Measurements from ENCODE around the gene TPBG. TPM values are rescaled to one million over a fixed set of nuclear protein-coding genes. Genes with fewer than 3 reads are reported as not detected.

TPBG gene
- 42.5 and 44.6 TPM in 2 replicates for total RNA-seq (2021)
- percentile 83 among the genes with signal in this experiment for Bru-seq, nascent RNA
- BruChase-seq, experiment 1, labeled RNA remaining after a 2-hour chase = percentile 93 among the genes with signal in this experiment
- BruChase-seq, experiment 2, labeled RNA remaining after a 6-hour chase = percentile 96 among the genes with signal in this experiment
- long read RNA-seq, full-length matches to known transcripts = 217 of 264 reads
- long read RNA-seq, partial matches to known transcripts = 0 of 264 reads
- long read RNA-seq, other reads (novel, unspliced or antisense) = 47 of 264 reads

GRCh38 chr6:82363428-82364086 lies at the start of gene TPBG:
TSS of gene TPBG (plus strand) at chr6:82363817. CDS start at chr6:82364962, 1,145 bp downstream.
- TF ChIP-seq, protein P1, sequence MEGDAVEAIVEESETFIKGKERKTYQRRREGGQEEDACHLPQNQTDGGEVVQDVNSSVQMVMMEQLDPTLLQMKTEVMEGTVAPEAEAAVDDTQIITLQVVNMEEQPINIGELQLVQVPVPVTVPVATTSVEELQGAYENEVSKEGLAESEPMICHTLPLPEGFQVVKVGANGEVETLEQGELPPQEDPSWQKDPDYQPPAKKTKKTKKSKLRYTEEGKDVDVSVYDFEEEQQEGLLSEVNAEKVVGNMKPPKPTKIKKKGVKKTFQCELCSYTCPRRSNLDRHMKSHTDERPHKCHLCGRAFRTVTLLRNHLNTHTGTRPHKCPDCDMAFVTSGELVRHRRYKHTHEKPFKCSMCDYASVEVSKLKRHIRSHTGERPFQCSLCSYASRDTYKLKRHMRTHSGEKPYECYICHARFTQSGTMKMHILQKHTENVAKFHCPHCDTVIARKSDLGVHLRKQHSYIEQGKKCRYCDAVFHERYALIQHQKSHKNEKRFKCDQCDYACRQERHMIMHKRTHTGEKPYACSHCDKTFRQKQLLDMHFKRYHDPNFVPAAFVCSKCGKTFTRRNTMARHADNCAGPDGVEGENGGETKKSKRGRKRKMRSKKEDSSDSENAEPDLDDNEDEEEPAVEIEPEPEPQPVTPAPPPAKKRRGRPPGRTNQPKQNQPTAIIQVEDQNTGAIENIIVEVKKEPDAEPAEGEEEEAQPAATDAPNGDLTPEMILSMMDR (conservative IDR thresholded peaks at IDR 0.05) = peak; percentile 51
- TF ChIP-seq EZH2 (IDR thresholded peaks at IDR 0.05; ENCODE audit: low read depth) = no peak
- Histone ChIP-seq H3F3A (ENCODE audit: insufficient read depth, low read depth) (no peaks in the 10 kb centered on the region; the same call in 1 of the 2 replicates), H3K9me3 (ENCODE audit: insufficient read depth, low read depth) (no peaks in the 10 kb centered on the region), H3K4me2 (peak within 1 kb of the TSS; percentile 89), H3K9me2 (ENCODE audit: insufficient read depth) (no peaks in the 10 kb centered on the region; the same call in 1 of the 2 replicates), H3K27ac (peak within 1 kb of the TSS; percentile 79), H3K36me3 (ENCODE audit: low read depth) (peaks cover 10% of the 10 kb centered on the region; the same call in 1 of the 2 replicates), H3K79me2 (ENCODE audit: low read depth) (peaks cover 36% of the 10 kb centered on the region), H3K27me3 (ENCODE audit: insufficient read depth, low read depth) (no peaks in the 10 kb centered on the region), H4K20me1 (ENCODE audit: insufficient read depth) (no peaks in the 10 kb centered on the region), H3K4me1 (replicated peaks; ENCODE audit: insufficient read depth) (peaks cover 28% of the 10 kb centered on the region), H3K4me3 (peak within 1 kb of the TSS; percentile 87), H2AFZ (peak within 1 kb of the TSS; percentile 89)
- no TSS peak for BruUV-seq (replicated peaks)
- DNase-seq = peak; percentile 46 to 71
- ChIA-PET POLR2A (ENCODE audit: unreplicated experiment) (interaction anchor here (0.5 to 1.5 kb wide), 5 partner anchors 56 to 704 kb away, joined by 4 to 46 read pairs (median 5); partner anchors contain the start of gene DOP1A), CTCF (interaction anchor here (0.6 to 0.7 kb wide), 3 partner anchors 113 to 174 kb away, joined by 3 to 9 read pairs (median 3); no protein-coding TSS in a partner anchor)
- intact Hi-C loops (cut with micrococcal nuclease; ENCODE audit: unreplicated experiment) = loop anchor here (2.0 to 10.0 kb wide), 6 partner anchors 34 to 691 kb away; no protein-coding TSS in a partner anchor

- H3K9me3 ChIP-seq (ENCODE audit: insufficient read depth, low read depth) = no peaks in the 10 kb centered on the region
- H3K4me2 ChIP-seq = no peak overlapping the region
- BruUV-seq (replicated peaks) = no TSS peak
- H3K27ac ChIP-seq = no peak overlapping the region
- ChIA-PET POLR2A (ENCODE audit: unreplicated experiment) (interaction anchor here (0.7 kb wide), 1 partner anchor 9 kb away, joined by 3 read pairs; no protein-coding TSS in a partner anchor), CTCF (no interaction called here)
- DNase-seq = no peak
- no peaks in the 10 kb centered on the region for H3K27me3 ChIP-seq (ENCODE audit: insufficient read depth, low read depth)
- H3K79me2 ChIP-seq (ENCODE audit: low read depth) = no peaks in the 10 kb centered on the region
- no peak overlapping the region for H3K4me3 ChIP-seq
- no peaks in the 10 kb centered on the region for H4K20me1 ChIP-seq (ENCODE audit: insufficient read depth)
- H3F3A ChIP-seq (ENCODE audit: insufficient read depth, low read depth) = no peaks in the 10 kb centered on the region
- H2AFZ ChIP-seq = no peak overlapping the region
- intact Hi-C loops (cut with micrococcal nuclease; ENCODE audit: unreplicated experiment) = no loop called here
- no peaks in the 10 kb centered on the region for H3K4me1 ChIP-seq (replicated peaks; ENCODE audit: insufficient read depth)
- no peaks in the 10 kb centered on the region for H3K9me2 ChIP-seq (ENCODE audit: insufficient read depth)
- TF ChIP-seq, protein P1 (conservative IDR thresholded peaks at IDR 0.05) = no peak
- no peak for TF ChIP-seq EZH2 (IDR thresholded peaks at IDR 0.05; ENCODE audit: low read depth)
- H3K36me3 ChIP-seq (ENCODE audit: low read depth) = no peaks in the 10 kb centered on the region
Measured at GRCh38 chr6:82322386-82322785, 41.2 kb upstream of the TPBG start.

DNA sequence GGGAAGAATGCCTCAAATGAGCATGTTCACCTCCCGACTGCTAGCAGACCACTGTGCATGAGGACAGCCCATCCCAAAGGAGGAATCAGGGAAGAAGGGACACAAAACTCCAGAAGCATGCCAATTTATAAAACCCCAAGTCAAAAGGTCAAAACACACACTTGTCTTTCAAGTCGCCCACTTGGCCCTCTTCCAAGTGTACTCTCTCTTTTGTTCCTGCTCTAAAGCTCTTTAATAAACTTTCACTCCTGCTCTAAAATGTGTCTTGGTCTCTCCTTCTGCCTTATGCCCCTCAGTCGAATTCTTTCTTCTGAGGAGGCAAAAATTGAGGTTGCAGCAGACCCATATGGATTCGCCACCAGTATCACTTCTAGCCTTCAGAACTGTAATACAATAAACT lies 33.9 kb upstream of the TPBG start:
- POLR2A ChIA-PET (ENCODE audit: unreplicated experiment) = no interaction called here
- H3K4me2 ChIP-seq = no peak overlapping the region

More for the DNA sequence above, 33.9 kb upstream of the TPBG start:
- DNase-seq = peak in 1 of 2 experiments; percentile 8
- Histone ChIP-seq H4K20me1 (ENCODE audit: insufficient read depth) (no peaks in the 10 kb centered on the region), H3K79me2 (ENCODE audit: low read depth) (no peaks in the 10 kb centered on the region), H3K27ac (no peak overlapping the region), H3K4me3 (no peak overlapping the region), H3K27me3 (ENCODE audit: insufficient read depth, low read depth) (no peaks in the 10 kb centered on the region), H3F3A (ENCODE audit: insufficient read depth, low read depth) (peaks cover 14% of the 10 kb centered on the region; the same call in 1 of the 2 replicates), H3K4me1 (replicated peaks; ENCODE audit: insufficient read depth) (peaks cover 21% of the 10 kb centered on the region), H3K9me2 (ENCODE audit: insufficient read depth) (no peaks in the 10 kb centered on the region), H3K36me3 (ENCODE audit: low read depth) (no peaks in the 10 kb centered on the region), H3K9me3 (ENCODE audit: insufficient read depth, low read depth) (no peaks in the 10 kb centered on the region; the same call in 1 of the 2 replicates), H2AFZ (no peak overlapping the region)
- intact Hi-C loops (cut with micrococcal nuclease; ENCODE audit: unreplicated experiment) = loop anchor here (5.0 kb wide), 1 partner anchor 32 kb away; no protein-coding TSS in a partner anchor
- CTCF ChIA-PET = no interaction called here
- TF ChIP-seq, protein P1 (conservative IDR thresholded peaks at IDR 0.05) = no peak
- no peak for TF ChIP-seq EZH2 (IDR thresholded peaks at IDR 0.05; ENCODE audit: low read depth)
- BruUV-seq (replicated peaks) = no TSS peak

All from PC-9 (cell line).